Mononuclear cell (primary cell): ENCODE results near the gene CAP2. TPM values are rescaled to one million over a fixed set of nuclear protein-coding genes. Genes with fewer than 3 reads are reported as not detected.
"Not testable (repeated sequence)": the region's sequence is repeated elsewhere in the genome, so short reads cannot be mapped to it uniquely, and the experiment has no call there.

ENCODE experiments used
- H3K27me3 ChIP-seq: 2 replicates; pipeline ENCODE4 v1.6.0; 2011; ENCODE audit warnings: low read length, control low read depth; ENCODE audit not compliant: insufficient read depth
- H3K4me1 ChIP-seq: 2 replicates; pipeline ENCODE4 v1.5.1; 2011; ENCODE audit warnings: mild to moderate bottlenecking, low read length, control low read depth; ENCODE audit not compliant: insufficient read depth
- H3K4me3 ChIP-seq: 2 replicates; pipeline ENCODE4 v1.5.1; 2011; ENCODE audit warnings: mild to moderate bottlenecking, low read length, moderate library complexity
- H3K9me3 ChIP-seq: 2 replicates; pipeline ENCODE4 v1.5.1; 2011; ENCODE audit warnings: low read depth, mild to moderate bottlenecking, control low read depth, low read length
- total RNA-seq: library from RNA; depleted of rRNA; stranded (reverse); fragments of >200 nt; gene quantifications from one replicate; pipeline ENCODE4 v1.2.3, GENCODE V29; 2012

Gene CAP2
- total RNA-seq, 1 donor: 0.10 TPM

GRCh38 chr6:17565399-17565798, 172.0 kb downstream of the CAP2 start:
- no peaks in the 10 kb centered on the region for H3K4me1 ChIP-seq
- H3K27me3 ChIP-seq: no peaks in the 10 kb centered on the region
- no peak overlapping the region for H3K4me3 ChIP-seq
- no peaks in the 10 kb centered on the region for H3K9me3 ChIP-seq

GRCh38 chr6:17574866-17575560, 181.6 kb downstream of the CAP2 start:
- H3K9me3 ChIP-seq: peaks cover 7% of the 10 kb centered on the region
- H3K4me3 ChIP-seq: no peak overlapping the region
- H3K4me1 ChIP-seq: no peaks in the 10 kb centered on the region
- peaks cover 3% of the 10 kb centered on the region for H3K27me3 ChIP-seq

- H3K4me1 ChIP-seq: no peaks in the 10 kb centered on the region
These were observed 183.7 kb downstream of the CAP2 start for GRCh38 chr6:17577059-17577458.

GRCh38 chr6:17580518-17581048, 187.2 kb downstream of the CAP2 start:
- H3K4me3 ChIP-seq: peak overlapping the region; percentile 37
- H3K4me1 ChIP-seq: no peaks in the 10 kb centered on the region

More at GRCh38 chr6:17577059-17577458, 183.7 kb downstream of the CAP2 start:
- Histone ChIP-seq H3K27me3 (peaks cover 5% of the 10 kb centered on the region), H3K4me3 (no peak overlapping the region), H3K9me3 (peaks cover 7% of the 10 kb centered on the region)

GRCh38 chr6:17581282-17581681, 187.9 kb downstream of the CAP2 start:
- H3K4me3 ChIP-seq, H3K9me3 ChIP-seq, H3K27me3 ChIP-seq, H3K4me1 ChIP-seq: not testable (repeated sequence)

More at GRCh38 chr6:17580518-17581048, 187.2 kb downstream of the CAP2 start:
- Histone ChIP-seq H3K9me3 (peaks cover 7% of the 10 kb centered on the region), H3K27me3 (peaks cover 2% of the 10 kb centered on the region)

- Histone ChIP-seq H3K4me1 (peaks cover 8% of the 10 kb centered on the region), H3K9me3 (no peaks in the 10 kb centered on the region), H3K27me3 (peaks cover 2% of the 10 kb centered on the region), H3K4me3 (no peak overlapping the region)
These were observed 190.4 kb downstream of the CAP2 start for GRCh38 chr6:17583811-17584210.

GRCh38 chr6:17584241-17584803, 190.9 kb downstream of the CAP2 start:
- Histone ChIP-seq H3K4me3 (no peak overlapping the region), H3K9me3 (no peaks in the 10 kb centered on the region), H3K27me3 (peaks cover 2% of the 10 kb centered on the region), H3K4me1 (peaks cover 11% of the 10 kb centered on the region)

GRCh38 chr6:17585766-17586490, 192.5 kb downstream of the CAP2 start:
- H3K4me3 ChIP-seq: no peak overlapping the region
- H3K27me3 ChIP-seq: peaks cover 2% of the 10 kb centered on the region
- peaks cover 19% of the 10 kb centered on the region for H3K4me1 ChIP-seq
- H3K9me3 ChIP-seq: no peaks in the 10 kb centered on the region

GRCh38 chr6:17586623-17587022, 193.2 kb downstream of the CAP2 start:
- not testable (repeated sequence) for H3K4me3 ChIP-seq, H3K9me3 ChIP-seq, H3K27me3 ChIP-seq
- peaks cover 23% of the 10 kb centered on the region for H3K4me1 ChIP-seq

GRCh38 chr6:17588011-17588410, 194.6 kb downstream of the CAP2 start:
- Histone ChIP-seq H3K4me1 (peaks cover 33% of the 10 kb centered on the region), H3K4me3 (no peak overlapping the region), H3K9me3 (no peaks in the 10 kb centered on the region), H3K27me3 (no peaks in the 10 kb centered on the region)

- Histone ChIP-seq H3K4me3 (no peak overlapping the region), H3K9me3 (no peaks in the 10 kb centered on the region), H3K27me3 (no peaks in the 10 kb centered on the region), H3K4me1 (peaks cover 33% of the 10 kb centered on the region)
These were observed 196.2 kb downstream of the CAP2 start for GRCh38 chr6:17589406-17590096.

- Histone ChIP-seq H3K27me3 (no peaks in the 10 kb centered on the region), H3K4me1 (peaks cover 26% of the 10 kb centered on the region), H3K9me3 (no peaks in the 10 kb centered on the region), H3K4me3 (no peak overlapping the region)
These were observed 197.9 kb downstream of the CAP2 start for GRCh38 chr6:17591287-17591686.

- H3K4me3 ChIP-seq: no peak overlapping the region
- no peaks in the 10 kb centered on the region for H3K27me3 ChIP-seq
- peaks cover 26% of the 10 kb centered on the region for H3K4me1 ChIP-seq
- no peaks in the 10 kb centered on the region for H3K9me3 ChIP-seq
These were observed 199.9 kb downstream of the CAP2 start for GRCh38 chr6:17593246-17593645.

GRCh38 chr6:17596085-17596484, 202.7 kb downstream of the CAP2 start:
- H3K4me3 ChIP-seq: no peak overlapping the region
- no peaks in the 10 kb centered on the region for H3K9me3 ChIP-seq
- no peaks in the 10 kb centered on the region for H3K27me3 ChIP-seq
- peaks cover 26% of the 10 kb centered on the region for H3K4me1 ChIP-seq
